ENCODE data around the gene AFTPH.
A peak's percentile ranks its signal among the peaks of the same experiment; 100 is the strongest.

Gene AFTPH

GRCh38 chr2:64608867-64609226 is 84.7 kb downstream of the AFTPH start:
- TF ChIP-seq CTCF (IDR thresholded peaks at IDR 0.05; ENCODE audit: low read depth, low read length, poor library complexity, severe bottlenecking) (no peak), EZH2phosphoT487 (IDR thresholded peaks at IDR 0.05; ENCODE audit: borderline replicate concordance, low read length) (no peak)
- H3F3A ChIP-seq (ENCODE audit: control insufficient read depth, insufficient read depth): no peaks in the 10 kb centered on the region
- peak overlapping the region; percentile 79 for H3K4me3 ChIP-seq (ENCODE audit: low read length)
- no peaks in the 10 kb centered on the region for H3K36me3 ChIP-seq (ENCODE audit: control insufficient read depth, low read length)
- peaks cover 6% of the 10 kb centered on the region for H3K27me3 ChIP-seq (ENCODE audit: control insufficient read depth, low read length)
- no peaks in the 10 kb centered on the region for H3K79me2 ChIP-seq (ENCODE audit: control insufficient read depth, low read length)
- H3K4me1 ChIP-seq (ENCODE audit: control insufficient read depth, low read length): peaks cover 27% of the 10 kb centered on the region
- no peaks in the 10 kb centered on the region for H3K9me3 ChIP-seq (ENCODE audit: control insufficient read depth, insufficient read depth, low read length)
- H3K4me2 ChIP-seq (ENCODE audit: low read length): peak overlapping the region; percentile 80
- no peaks in the 10 kb centered on the region for H4K20me1 ChIP-seq (ENCODE audit: control insufficient read depth, insufficient read depth, low read depth, low read length)
- no peak overlapping the region for H3K27ac ChIP-seq (ENCODE audit: low read depth, low read length)
- no peaks in the 10 kb centered on the region for H3K9me2 ChIP-seq (replicated peaks; ENCODE audit: control insufficient read depth, low read length)

GRCh38 chr2:64609227-64609941 is 85.3 kb downstream of the AFTPH start:
- Histone ChIP-seq H3K4me1 (ENCODE audit: control insufficient read depth, low read length) (peaks cover 27% of the 10 kb centered on the region), H3K79me2 (ENCODE audit: control insufficient read depth, low read length) (no peaks in the 10 kb centered on the region), H3K36me3 (ENCODE audit: control insufficient read depth, low read length) (no peaks in the 10 kb centered on the region), H4K20me1 (ENCODE audit: control insufficient read depth, insufficient read depth, low read depth, low read length) (no peaks in the 10 kb centered on the region), H3F3A (ENCODE audit: control insufficient read depth, insufficient read depth) (no peaks in the 10 kb centered on the region), H3K27me3 (ENCODE audit: control insufficient read depth, low read length) (peaks cover 6% of the 10 kb centered on the region), H3K4me2 (ENCODE audit: low read length) (peak overlapping the region; percentile 80), H3K27ac (ENCODE audit: low read depth, low read length) (no peak overlapping the region), H3K9me3 (ENCODE audit: control insufficient read depth, insufficient read depth, low read length) (no peaks in the 10 kb centered on the region), H3K9me2 (replicated peaks; ENCODE audit: control insufficient read depth, low read length) (no peaks in the 10 kb centered on the region), H3K4me3 (ENCODE audit: low read length) (peak overlapping the region; percentile 79)
- TF ChIP-seq CTCF (IDR thresholded peaks at IDR 0.05; ENCODE audit: low read depth, low read length, poor library complexity, severe bottlenecking) (no peak), EZH2phosphoT487 (IDR thresholded peaks at IDR 0.05; ENCODE audit: borderline replicate concordance, low read length) (no peak)

GRCh38 chr2:64609942-64610281 is 85.8 kb downstream of the AFTPH start:
- H3K4me3 ChIP-seq (ENCODE audit: low read length): peak overlapping the region; percentile 79
- peak overlapping the region; percentile 80 for H3K4me2 ChIP-seq (ENCODE audit: low read length)
- no peaks in the 10 kb centered on the region for H4K20me1 ChIP-seq (ENCODE audit: control insufficient read depth, insufficient read depth, low read depth, low read length)

More at GRCh38 chr2:64609942-64610281, 85.8 kb downstream of the AFTPH start:
- Histone ChIP-seq H3K79me2 (ENCODE audit: control insufficient read depth, low read length) (no peaks in the 10 kb centered on the region), H3K4me1 (ENCODE audit: control insufficient read depth, low read length) (peaks cover 27% of the 10 kb centered on the region), H3K27ac (ENCODE audit: low read depth, low read length) (no peak overlapping the region), H3K9me3 (ENCODE audit: control insufficient read depth, insufficient read depth, low read length) (no peaks in the 10 kb centered on the region), H3K36me3 (ENCODE audit: control insufficient read depth, low read length) (no peaks in the 10 kb centered on the region), H3K27me3 (ENCODE audit: control insufficient read depth, low read length) (peaks cover 6% of the 10 kb centered on the region), H3K9me2 (replicated peaks; ENCODE audit: control insufficient read depth, low read length) (no peaks in the 10 kb centered on the region), H3F3A (ENCODE audit: control insufficient read depth, insufficient read depth) (no peaks in the 10 kb centered on the region)
- TF ChIP-seq CTCF (IDR thresholded peaks at IDR 0.05; ENCODE audit: low read depth, low read length, poor library complexity, severe bottlenecking) (no peak), EZH2phosphoT487 (IDR thresholded peaks at IDR 0.05; ENCODE audit: borderline replicate concordance, low read length) (no peak)
